ENCODE measurements around the gene UMOD.

- TF ChIP-seq YY1 (IDR thresholded peaks at IDR 0.05) (no peak), CTCF (IDR thresholded peaks at IDR 0.05; ENCODE audit: low read depth, low read length, missing input control) (no peak), RAD21 (IDR thresholded peaks at IDR 0.05) (no peak), JUND (IDR thresholded peaks at IDR 0.05) (no peak), GABPA (IDR thresholded peaks at IDR 0.05 in 1 of 2, conservative IDR thresholded peaks at IDR 0.05 in 1 of 2) (no peak), HNF4A (conservative IDR thresholded peaks at IDR 0.05) (no peak), TAF1 (conservative IDR thresholded peaks at IDR 0.05) (no peak), REST (IDR thresholded peaks at IDR 0.05) (no peak), ZBTB33 (IDR thresholded peaks at IDR 0.05) (no peak)
These were observed 10.7 kb upstream of the UMOD start for GRCh38 chr16:20363191-20363590.

All from liver (tissue), 3 donors.